HAP-1 (cell line): ENCODE results near the gene CAMTA1.

Experiments
- DNase-seq, 2 experiments: peaks; one replicate each; pipeline ENCODE4 v3.0.0-alpha.2; 2016 to 2020; ENCODE audit warnings: low spot score in 2 of 2
- H3K27me3 ChIP-seq: fragments of 250-450 bp; sonication (Bioruptor Pico); 2 replicates; pipeline ENCODE4 v1.5.1; 2020; ENCODE audit warnings: low read depth, mild to moderate bottlenecking, moderate library complexity
- H3K36me3 ChIP-seq: fragments of 250-450 bp; sonication (Bioruptor Pico); replicated peaks from 2 replicates; pipeline ENCODE4 v1.5.1; 2020; ENCODE audit warnings: mild to moderate bottlenecking
- H3K4me1 ChIP-seq: fragments of 250-450 bp; sonication (Bioruptor Pico); 2 replicates; pipeline ENCODE4 v1.5.1; 2020; ENCODE audit warnings: mild to moderate bottlenecking
- H3K4me3 ChIP-seq: fragments of 250-450 bp; sonication (Bioruptor Pico); 2 replicates; pipeline ENCODE4 v1.5.1; 2020; ENCODE audit warnings: mild to moderate bottlenecking, moderate library complexity
- H3K9me3 ChIP-seq: fragments of 250-450 bp; sonication (Bioruptor Pico); 2 replicates; pipeline ENCODE4 v1.5.1; 2020; ENCODE audit warnings: mild to moderate bottlenecking, moderate library complexity
- in situ Hi-C: fragments of 300-500 bp; cut with MboI; formaldehyde crosslinking; loops from 3 replicates; pipeline ENCODE4 v1.14.3; 2020; ENCODE audit warnings: low sequenced_read_pairs, inconsistent platforms, mixed read lengths

CAMTA1 gene

GRCh38 chr1:7501723-7502603, 716.7 kb downstream of the CAMTA1 start:
- Histone ChIP-seq H3K9me3 (no peaks in the 10 kb centered on the region), H3K4me3 (no peak overlapping the region), H3K27me3 (no peaks in the 10 kb centered on the region), H3K4me1 (no peaks in the 10 kb centered on the region), H3K36me3 (no peaks in the 10 kb centered on the region)
- DNase-seq, result no peak
- in situ Hi-C loops, result no loop called here

- no peak for DNase-seq
- Histone ChIP-seq H3K27me3 (no peaks in the 10 kb centered on the region), H3K4me3 (no peak overlapping the region), H3K4me1 (no peaks in the 10 kb centered on the region), H3K36me3 (no peaks in the 10 kb centered on the region), H3K9me3 (no peaks in the 10 kb centered on the region)
- in situ Hi-C loops, result no loop called here
Observed at GRCh38 chr1:7503691-7504437, 718.6 kb downstream of the CAMTA1 start.

GRCh38 chr1:7504438-7504720, 719.1 kb downstream of the CAMTA1 start:
- Histone ChIP-seq H3K27me3 (no peaks in the 10 kb centered on the region), H3K36me3 (no peaks in the 10 kb centered on the region), H3K9me3 (no peaks in the 10 kb centered on the region), H3K4me3 (no peak overlapping the region), H3K4me1 (no peaks in the 10 kb centered on the region)
- in situ Hi-C loops, result no loop called here
- DNase-seq, result no peak

GRCh38 chr1:7505094-7505770, 720.0 kb downstream of the CAMTA1 start:
- Histone ChIP-seq H3K9me3 (no peaks in the 10 kb centered on the region), H3K27me3 (no peaks in the 10 kb centered on the region), H3K4me1 (no peaks in the 10 kb centered on the region), H3K36me3 (no peaks in the 10 kb centered on the region), H3K4me3 (no peak overlapping the region)
- in situ Hi-C loops, result no loop called here
- no peak for DNase-seq

- no peaks in the 10 kb centered on the region; the same call in 1 of the 2 replicates for H3K27me3 ChIP-seq
- no peak for DNase-seq
- no peaks in the 10 kb centered on the region for H3K9me3 ChIP-seq
- no peak overlapping the region for H3K4me3 ChIP-seq
- no peaks in the 10 kb centered on the region for H3K4me1 ChIP-seq
- in situ Hi-C loops, result no loop called here
- H3K36me3 ChIP-seq, result no peaks in the 10 kb centered on the region
Observed at GRCh38 chr1:7505771-7506453, 720.7 kb downstream of the CAMTA1 start.

- no peak overlapping the region for H3K4me3 ChIP-seq
- no peaks in the 10 kb centered on the region for H3K4me1 ChIP-seq
- no peaks in the 10 kb centered on the region for H3K36me3 ChIP-seq
- in situ Hi-C loops, result no loop called here
- H3K27me3 ChIP-seq, result peaks cover 1% of the 10 kb centered on the region; the same call in 1 of the 2 replicates
- H3K9me3 ChIP-seq, result no peaks in the 10 kb centered on the region
- DNase-seq, result no peak
Observed at GRCh38 chr1:7506454-7507284, 721.4 kb downstream of the CAMTA1 start.

GRCh38 chr1:7507285-7508019, 722.2 kb downstream of the CAMTA1 start:
- Histone ChIP-seq H3K9me3 (no peaks in the 10 kb centered on the region), H3K27me3 (peaks cover 4% of the 10 kb centered on the region; the same call in 1 of the 2 replicates), H3K4me1 (no peaks in the 10 kb centered on the region), H3K36me3 (no peaks in the 10 kb centered on the region), H3K4me3 (no peak overlapping the region)
- no peak for DNase-seq
- in situ Hi-C loops, result no loop called here

GRCh38 chr1:7508052-7508933, 723.0 kb downstream of the CAMTA1 start:
- H3K27me3 ChIP-seq, result peaks cover 4% of the 10 kb centered on the region; the same call in 1 of the 2 replicates
- H3K36me3 ChIP-seq, result no peaks in the 10 kb centered on the region
- no peak overlapping the region for H3K4me3 ChIP-seq
- H3K9me3 ChIP-seq, result no peaks in the 10 kb centered on the region
- in situ Hi-C loops, result no loop called here
- no peaks in the 10 kb centered on the region for H3K4me1 ChIP-seq
- no peak for DNase-seq

- no peak overlapping the region for H3K4me3 ChIP-seq
- in situ Hi-C loops, result no loop called here
- H3K27me3 ChIP-seq, result peaks cover 4% of the 10 kb centered on the region; the same call in 1 of the 2 replicates
- H3K4me1 ChIP-seq, result no peaks in the 10 kb centered on the region
- DNase-seq, result no peak
- no peaks in the 10 kb centered on the region for H3K9me3 ChIP-seq
- no peaks in the 10 kb centered on the region for H3K36me3 ChIP-seq
Observed at GRCh38 chr1:7508934-7509519, 723.8 kb downstream of the CAMTA1 start.

- H3K36me3 ChIP-seq, result no peaks in the 10 kb centered on the region
- H3K27me3 ChIP-seq, result peaks cover 4% of the 10 kb centered on the region; the same call in 1 of the 2 replicates
- no peak overlapping the region for H3K4me3 ChIP-seq
- DNase-seq, result no peak
- in situ Hi-C loops, result no loop called here
- H3K9me3 ChIP-seq, result no peaks in the 10 kb centered on the region
- H3K4me1 ChIP-seq, result no peaks in the 10 kb centered on the region
Observed at GRCh38 chr1:7509598-7509997, 724.3 kb downstream of the CAMTA1 start.

- in situ Hi-C loops, result no loop called here
- Histone ChIP-seq H3K9me3 (no peaks in the 10 kb centered on the region), H3K4me1 (no peaks in the 10 kb centered on the region), H3K4me3 (no peak overlapping the region), H3K27me3 (peaks cover 7% of the 10 kb centered on the region; the same call in 1 of the 2 replicates), H3K36me3 (no peaks in the 10 kb centered on the region)
- DNase-seq, result no peak
Observed at GRCh38 chr1:7510389-7510931, 725.2 kb downstream of the CAMTA1 start.
